H9 (cell line): ENCODE measurements around the gene ITPKB. TPM values are rescaled to one million over a fixed set of nuclear protein-coding genes. Genes with fewer than 3 reads are reported as not detected.

Source experiments
- DNase-seq: peaks from one replicate; pipeline ENCODE4 v3.0.0-alpha.2; 2017
- H2AFZ ChIP-seq: one replicate; pipeline ENCODE4 v1.6.1; 2013; ENCODE audit warnings: mild to moderate bottlenecking, low read length, control low read depth, moderate library complexity
- H2AK5ac ChIP-seq: 2 replicates; pipeline ENCODE4 v1.6.1; 2013; ENCODE audit warnings: low read length, control low read depth, mixed read lengths; ENCODE audit not compliant: insufficient read length
- H2BK120ac ChIP-seq: one replicate; pipeline ENCODE4 v1.6.1; 2013; ENCODE audit warnings: low read depth, mild to moderate bottlenecking, low read length, control low read depth, inconsistent platforms; ENCODE audit not compliant: poor library complexity, severe bottlenecking
- H2BK12ac ChIP-seq: 2 replicates; pipeline ENCODE4 v1.6.1; 2013; ENCODE audit warnings: low read length, control low read depth, mixed read lengths, low read depth; ENCODE audit not compliant: insufficient read length
- H2BK15ac ChIP-seq: 2 replicates; pipeline ENCODE4 v1.6.1; 2013; ENCODE audit warnings: low read depth, low read length, control low read depth
- H2BK20ac ChIP-seq: one replicate; pipeline ENCODE4 v1.6.1; 2013; ENCODE audit warnings: low read depth, mild to moderate bottlenecking, low read length, control low read depth, inconsistent platforms; ENCODE audit not compliant: poor library complexity, severe bottlenecking
- H2BK5ac ChIP-seq: 2 replicates; pipeline ENCODE4 v1.6.1; 2013; ENCODE audit warnings: low read length, control low read depth, mixed read lengths; ENCODE audit not compliant: insufficient read length
- H3K14ac ChIP-seq: 2 replicates; pipeline ENCODE4 v1.6.1; 2013; ENCODE audit warnings: low read length, control low read depth; ENCODE audit not compliant: insufficient read depth
- H3K18ac ChIP-seq: 2 replicates; pipeline ENCODE4 v1.6.1; 2013; ENCODE audit warnings: low read depth, mild to moderate bottlenecking, mixed read lengths, low read length, control low read depth; ENCODE audit not compliant: insufficient read length
- H3K23ac ChIP-seq: 2 replicates; pipeline ENCODE4 v1.6.1; 2013; ENCODE audit warnings: low read length, control low read depth, mixed read lengths, low read depth; ENCODE audit not compliant: insufficient read length
- H3K23me2 ChIP-seq: 2 replicates; pipeline ENCODE4 v1.6.1; 2013; ENCODE audit warnings: low read depth, mild to moderate bottlenecking, mixed read lengths, low read length, control low read depth; ENCODE audit not compliant: insufficient read length, poor library complexity, severe bottlenecking
- H3K27ac ChIP-seq: 2 replicates; pipeline ENCODE4 v1.5.1; 2013; ENCODE audit warnings: low read length, control low read depth, mixed read lengths, low read depth; ENCODE audit not compliant: insufficient read length
- H3K27me3 ChIP-seq: 2 replicates; pipeline ENCODE4 v1.6.1; 2013; ENCODE audit warnings: low read length, control low read depth, inconsistent platforms; ENCODE audit not compliant: insufficient read depth
- H3K4ac ChIP-seq: 2 replicates; pipeline ENCODE4 v1.6.1; 2013; ENCODE audit warnings: low read depth, mild to moderate bottlenecking, control low read depth, inconsistent platforms, low read length, moderate library complexity
- H3K4me1 ChIP-seq: 2 replicates; pipeline ENCODE4 v1.6.1; 2013; ENCODE audit warnings: low read length, control low read depth, inconsistent platforms; ENCODE audit not compliant: insufficient read depth
- H3K4me2 ChIP-seq: 2 replicates; pipeline ENCODE4 v1.6.1; 2013; ENCODE audit warnings: low read length, control low read depth, mixed read lengths; ENCODE audit not compliant: insufficient read length, insufficient read depth
- H3K56ac ChIP-seq: 2 replicates; pipeline ENCODE4 v1.6.1; 2013; ENCODE audit warnings: low read depth, mild to moderate bottlenecking, mixed read lengths, low read length, control low read depth; ENCODE audit not compliant: insufficient read length
- H3K79me1 ChIP-seq: 2 replicates; pipeline ENCODE4 v1.6.1; 2013; ENCODE audit warnings: low read depth, mild to moderate bottlenecking, moderate library complexity, low read length, control low read depth, inconsistent platforms; ENCODE audit not compliant: insufficient read depth, poor library complexity, severe bottlenecking
- H3K79me2 ChIP-seq: 2 replicates; pipeline ENCODE4 v1.6.1; 2013; ENCODE audit warnings: low read length, control low read depth, inconsistent platforms; ENCODE audit not compliant: insufficient read depth
- H3K9ac ChIP-seq: 2 replicates; pipeline ENCODE4 v1.6.1; 2013; ENCODE audit warnings: low read length, control low read depth, mixed read lengths; ENCODE audit not compliant: insufficient read length; ENCODE audit errors: extremely low read depth
- H3K9me3 ChIP-seq: one replicate; pipeline ENCODE4 v1.6.1; 2013; ENCODE audit warnings: low read depth, low read length, inconsistent platforms; ENCODE audit not compliant: control insufficient read depth
- H3T11ph ChIP-seq: one replicate; pipeline ENCODE4 v1.6.1; 2013; ENCODE audit warnings: mild to moderate bottlenecking, low read length, control low read depth, inconsistent platforms
- H4K20me1 ChIP-seq: one replicate; pipeline ENCODE4 v1.6.1; 2013; ENCODE audit not compliant: control insufficient read depth, insufficient read length, insufficient read depth
- H4K5ac ChIP-seq: 2 replicates; pipeline ENCODE4 v1.6.1; 2013; ENCODE audit warnings: low read depth, mild to moderate bottlenecking, mixed read lengths, low read length, control low read depth; ENCODE audit not compliant: insufficient read length
- H4K8ac ChIP-seq: replicated peaks from 2 replicates; pipeline ENCODE4 v1.6.1; 2013; ENCODE audit warnings: low read length, control low read depth, mixed read lengths, low read depth; ENCODE audit not compliant: insufficient read length
- H4K91ac ChIP-seq: 2 replicates; pipeline ENCODE4 v1.6.1; 2013; ENCODE audit warnings: low read depth, mild to moderate bottlenecking, moderate library complexity, mixed read lengths, low read length, control low read depth; ENCODE audit not compliant: insufficient read length
- H3K27ac Mint-ChIP-seq, 3 experiments: 2 replicates in 2 of 3; 3 replicates in 1 of 3; pipeline ENCODE4 v1.8.0; 2020 to 2021; ENCODE audit warnings: mixed read lengths in 3 of 3, mild to moderate bottlenecking in 1 of 3, moderate library complexity in 1 of 3
- H3K27me3 Mint-ChIP-seq: 2 replicates; pipeline ENCODE4 v1.8.0; 2021; ENCODE audit warnings: low read depth, mild to moderate bottlenecking, moderate library complexity, mixed read lengths
- H3K36me3 Mint-ChIP-seq, 3 experiments: 2 replicates in 2 of 3; 3 replicates in 1 of 3; pipeline ENCODE4 v1.8.0; 2020 to 2021; ENCODE audit warnings: low read depth in 3 of 3, mixed read lengths in 3 of 3; ENCODE audit not compliant: insufficient read depth in 1 of 3
- H3K4me1 Mint-ChIP-seq, 2 experiments: 2 replicates each; pipeline ENCODE4 v1.8.0; 2020; ENCODE audit warnings: mixed read lengths in 2 of 2
- H3K4me3 Mint-ChIP-seq, 2 experiments: 2 replicates in 1 of 2; 3 replicates in 1 of 2; pipeline ENCODE4 v1.8.0; 2020 to 2021; ENCODE audit warnings: mild to moderate bottlenecking in 2 of 2, mixed read lengths in 2 of 2, moderate library complexity in 1 of 2
- H3K9me3 Mint-ChIP-seq, 2 experiments: 2 replicates in 1 of 2; 3 replicates in 1 of 2; pipeline ENCODE4 v1.8.0; 2020; ENCODE audit warnings: mild to moderate bottlenecking in 2 of 2, mixed read lengths in 2 of 2, moderate library complexity in 1 of 2
- WGBS: extraction: QIAGEN DNeasy Blood & Tissue Kit; methylation state at CpG from one replicate; pipeline ENCODE4 v1.1.7; 2013; ENCODE audit warnings: missing lambda C conversion rate, low lambda C conversion rate, mixed read lengths; ENCODE audit not compliant: insufficient read length; ENCODE audit errors: extremely low coverage; 5-methylcytosine and 5-hydroxymethylcytosine counted together
- total RNA-seq: library from RNA; stranded (reverse); gene quantifications from 2 replicates; pipeline ENCODE4 v1.2.1, GENCODE V29; 2021
- TF ChIP-seq, protein P1 (sequence below): fragments of 200-600 bp; sonication (generic); conservative IDR thresholded peaks from 3 replicates; pipeline ENCODE4 v1.8.0; 2021; ENCODE audit warnings: antibody characterized with exemption, mild to moderate bottlenecking

The ITPKB gene
- total RNA-seq, 1 experiment from 2014 or later: 3.8 TPM

DNA sequence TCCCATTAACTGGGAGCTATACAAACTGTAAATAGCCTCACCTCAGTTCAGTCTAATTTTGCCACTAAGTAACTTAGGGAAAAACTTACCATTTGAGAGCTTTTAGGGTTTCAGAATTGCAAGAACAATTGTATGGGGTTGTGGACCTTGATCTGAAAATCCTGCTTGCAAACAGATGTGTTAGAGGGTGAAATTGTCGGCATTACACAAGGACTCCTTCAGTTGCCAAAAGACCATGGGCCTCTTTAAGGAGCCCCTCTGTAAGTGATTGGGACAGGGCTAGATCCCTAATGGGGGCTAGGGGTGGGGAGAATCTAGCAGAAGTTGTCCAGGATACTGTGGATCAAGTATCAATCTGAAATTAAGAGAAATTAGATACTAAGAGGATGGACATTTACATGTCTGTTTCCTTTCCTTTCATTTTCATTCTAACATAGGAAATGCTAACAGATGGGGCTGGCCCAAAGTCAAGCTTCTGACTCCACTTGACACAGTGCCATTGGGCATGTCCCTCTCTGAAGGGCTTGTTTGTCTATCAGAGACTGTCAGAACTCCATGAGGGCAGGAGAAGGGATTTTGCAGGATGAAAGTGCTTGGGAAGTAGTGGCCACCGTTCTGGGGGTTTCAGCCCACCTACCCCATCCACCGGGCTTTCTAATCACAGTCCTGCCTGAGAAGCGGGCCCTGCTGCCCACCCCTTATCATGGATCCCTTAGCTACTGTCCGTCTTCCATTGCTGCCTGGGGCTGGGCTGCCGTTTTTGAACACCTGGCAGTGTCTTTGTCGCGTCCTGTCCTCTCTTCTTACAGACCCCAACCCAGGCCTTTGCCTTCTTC, 135.8 kb downstream of the ITPKB start:
- Histone ChIP-seq H3K27me3 (no peaks in the 10 kb centered on the region), H2AK5ac (no peak overlapping the region), H2BK20ac (no peak overlapping the region), H2BK5ac (no peak overlapping the region), H4K91ac (no peak overlapping the region), H3K23ac (no peak overlapping the region), H3K4ac (no peak overlapping the region), H2AFZ (no peak overlapping the region), H2BK120ac (no peak overlapping the region), H3K9me3 (no peaks in the 10 kb centered on the region), H4K20me1 (no peaks in the 10 kb centered on the region), H4K5ac (no peak overlapping the region), H3K27ac (no peak overlapping the region), H3K56ac (no peak overlapping the region), H3K9ac (no peak overlapping the region), H2BK15ac (no peak overlapping the region; the same call in 1 of the 2 replicates), H3K14ac (no peak overlapping the region), H3T11ph (no peak overlapping the region), H2BK12ac (no peak overlapping the region), H3K23me2 (no peaks in the 10 kb centered on the region), H3K79me2 (no peaks in the 10 kb centered on the region), H3K79me1 (no peaks in the 10 kb centered on the region), H4K8ac (no peak overlapping the region), H3K4me1 (no peaks in the 10 kb centered on the region; the same call in 1 of the 2 replicates), H3K18ac (no peak overlapping the region), H3K4me2 (no peak overlapping the region)
- peak overlapping the region in 1 of 3 experiments; percentile 2; a peak in 1 of 7 replicates for H3K27ac Mint-ChIP-seq
- H3K9me3 Mint-ChIP-seq: no peaks in the 10 kb centered on the region
- no peaks in the 10 kb centered on the region; the same call in 1 of the 2 replicates for H3K27me3 Mint-ChIP-seq
- WGBS: no CpG with 5 or more reads among the region's 8 CpGs
- TF ChIP-seq, protein P1, sequence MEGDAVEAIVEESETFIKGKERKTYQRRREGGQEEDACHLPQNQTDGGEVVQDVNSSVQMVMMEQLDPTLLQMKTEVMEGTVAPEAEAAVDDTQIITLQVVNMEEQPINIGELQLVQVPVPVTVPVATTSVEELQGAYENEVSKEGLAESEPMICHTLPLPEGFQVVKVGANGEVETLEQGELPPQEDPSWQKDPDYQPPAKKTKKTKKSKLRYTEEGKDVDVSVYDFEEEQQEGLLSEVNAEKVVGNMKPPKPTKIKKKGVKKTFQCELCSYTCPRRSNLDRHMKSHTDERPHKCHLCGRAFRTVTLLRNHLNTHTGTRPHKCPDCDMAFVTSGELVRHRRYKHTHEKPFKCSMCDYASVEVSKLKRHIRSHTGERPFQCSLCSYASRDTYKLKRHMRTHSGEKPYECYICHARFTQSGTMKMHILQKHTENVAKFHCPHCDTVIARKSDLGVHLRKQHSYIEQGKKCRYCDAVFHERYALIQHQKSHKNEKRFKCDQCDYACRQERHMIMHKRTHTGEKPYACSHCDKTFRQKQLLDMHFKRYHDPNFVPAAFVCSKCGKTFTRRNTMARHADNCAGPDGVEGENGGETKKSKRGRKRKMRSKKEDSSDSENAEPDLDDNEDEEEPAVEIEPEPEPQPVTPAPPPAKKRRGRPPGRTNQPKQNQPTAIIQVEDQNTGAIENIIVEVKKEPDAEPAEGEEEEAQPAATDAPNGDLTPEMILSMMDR: no peak
- no peak for DNase-seq
- H3K36me3 Mint-ChIP-seq: no peaks in the 10 kb centered on the region
- peaks cover 25 to 46% of the 10 kb centered on the region in 2 experiments for H3K4me1 Mint-ChIP-seq
- H3K4me3 Mint-ChIP-seq: no peak overlapping the region; a peak in 1 of 5 replicates
